ENCODE results near the gene ACACB.

The ACACB gene

GRCh38 chr12:109273354-109273753, 157.0 kb downstream of the ACACB start:
- no peak for DNase-seq (ENCODE audit: insufficient read length, low spot score)
- FAIRE-seq, result no peak

GRCh38 chr12:109274381-109274780, 158.0 kb downstream of the ACACB start:
- no peak for DNase-seq (ENCODE audit: insufficient read length, low spot score)
- FAIRE-seq, result no peak
- no peak for TF ChIP-seq POU2F2 (IDR thresholded peaks at IDR 0.05; ENCODE audit: low read depth, low read length)
- no peak for TF ChIP-seq SPI1 (IDR thresholded peaks at IDR 0.05; ENCODE audit: low read depth, low read length)
- TF ChIP-seq PAX5 (IDR thresholded peaks at IDR 0.05; ENCODE audit: insufficient read depth, low read length, severe bottlenecking), result no peak
- no peak for TF ChIP-seq POLR2AphosphoS5 (IDR thresholded peaks at IDR 0.05; ENCODE audit: low read depth, low read length)
- TF ChIP-seq TAF1 (IDR thresholded peaks at IDR 0.05; ENCODE audit: low read depth, low read length), result no peak
- TF ChIP-seq POLR2A (IDR thresholded peaks at IDR 0.05; ENCODE audit: low read depth, low read length), result no peak

More at GRCh38 chr12:109273354-109273753, 157.0 kb downstream of the ACACB start:
- TF ChIP-seq PAX5 (IDR thresholded peaks at IDR 0.05; ENCODE audit: insufficient read depth, low read length, severe bottlenecking), result no peak
- TF ChIP-seq TAF1 (IDR thresholded peaks at IDR 0.05; ENCODE audit: low read depth, low read length), result no peak
- TF ChIP-seq SPI1 (IDR thresholded peaks at IDR 0.05; ENCODE audit: low read depth, low read length), result no peak
- TF ChIP-seq POLR2AphosphoS5 (IDR thresholded peaks at IDR 0.05; ENCODE audit: low read depth, low read length), result no peak
- no peak for TF ChIP-seq POLR2A (IDR thresholded peaks at IDR 0.05; ENCODE audit: low read depth, low read length)
- TF ChIP-seq POU2F2 (IDR thresholded peaks at IDR 0.05; ENCODE audit: low read depth, low read length), result no peak

- no peak for DNase-seq (ENCODE audit: insufficient read length, low spot score)
- no peak for FAIRE-seq
- TF ChIP-seq SPI1 (IDR thresholded peaks at IDR 0.05; ENCODE audit: low read depth, low read length) (no peak), TAF1 (IDR thresholded peaks at IDR 0.05; ENCODE audit: low read depth, low read length) (no peak), POLR2A (IDR thresholded peaks at IDR 0.05; ENCODE audit: low read depth, low read length) (no peak), POU2F2 (IDR thresholded peaks at IDR 0.05; ENCODE audit: low read depth, low read length) (no peak), PAX5 (IDR thresholded peaks at IDR 0.05; ENCODE audit: insufficient read depth, low read length, severe bottlenecking) (no peak), POLR2AphosphoS5 (IDR thresholded peaks at IDR 0.05; ENCODE audit: low read depth, low read length) (no peak)
These were observed 158.8 kb downstream of the ACACB start for GRCh38 chr12:109275173-109275572.

GRCh38 chr12:109276160-109276559, 159.8 kb downstream of the ACACB start:
- FAIRE-seq (no peak), DNase-seq (ENCODE audit: insufficient read length, low spot score) (no peak)
- TF ChIP-seq POU2F2 (IDR thresholded peaks at IDR 0.05; ENCODE audit: low read depth, low read length) (no peak), TAF1 (IDR thresholded peaks at IDR 0.05; ENCODE audit: low read depth, low read length) (no peak)

GRCh38 chr12:109277255-109277898, 161.0 kb downstream of the ACACB start:
- FAIRE-seq (no peak), DNase-seq (ENCODE audit: insufficient read length, low spot score) (no peak)
- TF ChIP-seq POLR2A (IDR thresholded peaks at IDR 0.05; ENCODE audit: low read depth, low read length), result no peak
- no peak for TF ChIP-seq PAX5 (IDR thresholded peaks at IDR 0.05; ENCODE audit: insufficient read depth, low read length, severe bottlenecking)
- TF ChIP-seq TAF1 (IDR thresholded peaks at IDR 0.05; ENCODE audit: low read depth, low read length), result no peak
- no peak for TF ChIP-seq POU2F2 (IDR thresholded peaks at IDR 0.05; ENCODE audit: low read depth, low read length)
- no peak for TF ChIP-seq POLR2AphosphoS5 (IDR thresholded peaks at IDR 0.05; ENCODE audit: low read depth, low read length)
- no peak for TF ChIP-seq SPI1 (IDR thresholded peaks at IDR 0.05; ENCODE audit: low read depth, low read length)

- DNase-seq (ENCODE audit: insufficient read length, low spot score), result no peak
- no peak for TF ChIP-seq PAX5 (IDR thresholded peaks at IDR 0.05; ENCODE audit: insufficient read depth, low read length, severe bottlenecking)
- no peak for FAIRE-seq
These were observed 161.7 kb downstream of the ACACB start for GRCh38 chr12:109277899-109278762.

GRCh38 chr12:109278912-109279311, 162.5 kb downstream of the ACACB start:
- FAIRE-seq, result no peak
- DNase-seq (ENCODE audit: insufficient read length, low spot score), result no peak
- TF ChIP-seq POLR2AphosphoS5 (IDR thresholded peaks at IDR 0.05; ENCODE audit: low read depth, low read length) (no peak), POLR2A (IDR thresholded peaks at IDR 0.05; ENCODE audit: low read depth, low read length) (no peak), SPI1 (IDR thresholded peaks at IDR 0.05; ENCODE audit: low read depth, low read length) (no peak), PAX5 (IDR thresholded peaks at IDR 0.05; ENCODE audit: insufficient read depth, low read length, severe bottlenecking) (no peak), TAF1 (IDR thresholded peaks at IDR 0.05; ENCODE audit: low read depth, low read length) (no peak), POU2F2 (IDR thresholded peaks at IDR 0.05; ENCODE audit: low read depth, low read length) (no peak)

GRCh38 chr12:109279525-109279924, 163.1 kb downstream of the ACACB start:
- TF ChIP-seq PAX5 (IDR thresholded peaks at IDR 0.05; ENCODE audit: insufficient read depth, low read length, severe bottlenecking), result no peak
- TF ChIP-seq TAF1 (IDR thresholded peaks at IDR 0.05; ENCODE audit: low read depth, low read length), result no peak
- no peak for TF ChIP-seq POLR2AphosphoS5 (IDR thresholded peaks at IDR 0.05; ENCODE audit: low read depth, low read length)
- no peak for TF ChIP-seq POLR2A (IDR thresholded peaks at IDR 0.05; ENCODE audit: low read depth, low read length)
- no peak for TF ChIP-seq POU2F2 (IDR thresholded peaks at IDR 0.05; ENCODE audit: low read depth, low read length)
- TF ChIP-seq SPI1 (IDR thresholded peaks at IDR 0.05; ENCODE audit: low read depth, low read length), result no peak
- FAIRE-seq, result no peak
- no peak for DNase-seq (ENCODE audit: insufficient read length, low spot score)

- TF ChIP-seq TAF1 (IDR thresholded peaks at IDR 0.05; ENCODE audit: low read depth, low read length), result no peak
- TF ChIP-seq PAX5 (IDR thresholded peaks at IDR 0.05; ENCODE audit: insufficient read depth, low read length, severe bottlenecking), result no peak
- TF ChIP-seq POLR2AphosphoS5 (IDR thresholded peaks at IDR 0.05; ENCODE audit: low read depth, low read length), result no peak
- no peak for TF ChIP-seq POLR2A (IDR thresholded peaks at IDR 0.05; ENCODE audit: low read depth, low read length)
- no peak for TF ChIP-seq SPI1 (IDR thresholded peaks at IDR 0.05; ENCODE audit: low read depth, low read length)
- TF ChIP-seq POU2F2 (IDR thresholded peaks at IDR 0.05; ENCODE audit: low read depth, low read length), result no peak
- FAIRE-seq (no peak), DNase-seq (ENCODE audit: insufficient read length, low spot score) (no peak)
These were observed 165.1 kb downstream of the ACACB start for GRCh38 chr12:109281452-109281851.
